Keratinocyte (primary cell): ENCODE results near the gene ST6GAL1. TPM values are rescaled to one million over a fixed set of nuclear protein-coding genes. Genes with fewer than 3 reads are reported as not detected.

Experiments
- DNase-seq: peaks from one replicate; pipeline ENCODE4 v3.0.0-alpha.2; 2011; ENCODE audit warnings: low read depth, missing footprints, low spot score
- FAIRE-seq: peaks from 2 replicates; lab custom pipeline; 2011; peaks lifted over from hg19 to GRCh38; lab: Jason Lieb, UNC
- H2AFZ ChIP-seq: 2 replicates; pipeline ENCODE4 v1.6.0; 2012; ENCODE audit warnings: low read length, control low read depth, inconsistent platforms; ENCODE audit not compliant: control insufficient read depth
- H3K27ac ChIP-seq: 2 replicates; pipeline ENCODE4 v1.5.1; 2011; ENCODE audit warnings: low read length; ENCODE audit not compliant: control insufficient read depth, insufficient read depth
- H3K27me3 ChIP-seq: 3 replicates; pipeline ENCODE4 v1.6.0; 2011; ENCODE audit warnings: low read length; ENCODE audit not compliant: control insufficient read depth, insufficient read depth; ENCODE audit errors: extremely low read depth
- H3K36me3 ChIP-seq, 2 experiments: 2 replicates in 1 of 2; 3 replicates in 1 of 2; pipeline ENCODE4 v1.5.1; 2011; ENCODE audit warnings: low read length in 2 of 2, mild to moderate bottlenecking in 1 of 2; ENCODE audit not compliant: control insufficient read depth in 2 of 2, insufficient read depth in 2 of 2; ENCODE audit errors: extremely low read depth in 1 of 2
- H3K4me1 ChIP-seq: 3 replicates; pipeline ENCODE4 v1.5.1; 2011; ENCODE audit warnings: low read length; ENCODE audit not compliant: control insufficient read depth, insufficient read depth; ENCODE audit errors: extremely low read depth
- H3K4me2 ChIP-seq: 3 replicates; pipeline ENCODE4 v1.6.0; 2011; ENCODE audit warnings: low read depth, low read length; ENCODE audit not compliant: control insufficient read depth, insufficient read depth; ENCODE audit errors: extremely low read depth
- H3K4me3 ChIP-seq, 3 experiments: fragments of 200-600 bp in 1 of 3; sonication (generic) in 1 of 3; 2 replicates in 2 of 3; 3 replicates in 1 of 3; pipeline ENCODE4 v1.5.1; 2011 to 2016; ENCODE audit warnings: low read length in 3 of 3, mild to moderate bottlenecking in 3 of 3, control low read depth in 2 of 3, inconsistent platforms in 1 of 3, low read depth in 1 of 3, mixed read lengths in 1 of 3, mixed run types in 1 of 3, moderate library complexity in 1 of 3; ENCODE audit not compliant: control insufficient read depth in 2 of 3, insufficient read depth in 2 of 3; ENCODE audit errors: extremely low read depth in 1 of 3
- H3K79me2 ChIP-seq: 2 replicates; pipeline ENCODE4 v1.6.0; 2012; ENCODE audit warnings: low read length; ENCODE audit not compliant: control insufficient read depth, insufficient read depth
- H3K9ac ChIP-seq: 3 replicates; pipeline ENCODE4 v1.6.0; 2011; ENCODE audit warnings: low read length; ENCODE audit not compliant: control insufficient read depth, insufficient read depth; ENCODE audit errors: extremely low read depth
- H3K9me1 ChIP-seq: 3 replicates; pipeline ENCODE4 v1.6.0; 2011; ENCODE audit warnings: low read length; ENCODE audit not compliant: control insufficient read depth, insufficient read depth; ENCODE audit errors: extremely low read depth
- H3K9me3 ChIP-seq: 2 replicates; pipeline ENCODE4 v1.5.1; 2012; ENCODE audit warnings: low read depth, low read length; ENCODE audit not compliant: control insufficient read depth
- H4K20me1 ChIP-seq: 3 replicates; pipeline ENCODE4 v1.6.0; 2011; ENCODE audit warnings: low read length; ENCODE audit not compliant: control insufficient read depth, insufficient read depth; ENCODE audit errors: extremely low read depth
- CTCF ChIP-seq, 3 experiments: IDR thresholded peaks in 1 of 3; conservative IDR thresholded peaks in 1 of 3; optimal IDR thresholded peaks in 1 of 3; 2 replicates in 2 of 3; 3 replicates in 1 of 3; pipeline versions ENCODE3 to v1.5.1; 2011; ENCODE audit warnings: low read length in 3 of 3, mild to moderate bottlenecking in 3 of 3, moderate library complexity in 2 of 3, control low read depth in 1 of 3, inconsistent platforms in 1 of 3; ENCODE audit not compliant: insufficient read depth in 2 of 3; ENCODE audit errors: extremely low read depth in 1 of 3
- EZH2 ChIP-seq: IDR thresholded peaks from one replicate; pipeline ENCODE4 v1.6.1; 2012; ENCODE audit warnings: inconsistent platforms, mild to moderate bottlenecking, low read length, moderate library complexity
- dilution Hi-C: fragments of 300-500 bp; cut with MboI; formaldehyde crosslinking; loops from one replicate; pipeline ENCODE4 v1.7.0; 2020; ENCODE audit warnings: low sequenced_read_pairs; ENCODE audit not compliant: extremely low pct_ligation_motif_present
- polyA plus RNA-seq, 5 experiments: library from polyadenylated mRNA; depleted of rRNA in 3 of 5; stranded (reverse) in 3 of 5; stranded (forward) in 1 of 5; unstranded in 1 of 5; fragments of >200 nt; gene quantifications; 1 replicate in 1 of 5; 2 replicates in 3 of 5; 3 replicates in 1 of 5; pipeline versions ENCODE4 v1.2.1 to v1.2.3, GENCODE V29; 2011 to 2012; ENCODE audit warnings: missing spikeins in 2 of 5, low read depth in 1 of 5, low replicate concordance in 1 of 5

Gene ST6GAL1
- polyA plus RNA-seq, 1 donor (not counting 4 experiments of a cell fraction or from before 2014, with no cell fraction given) = 7.5 TPM

- TF ChIP-seq CTCF (optimal IDR thresholded peaks at IDR 0.05 in 1 of 3, IDR thresholded peaks at IDR 0.05 in 1 of 3, conservative IDR thresholded peaks at IDR 0.05 in 1 of 3; ENCODE audit: extremely low read depth in 1 of 3, insufficient read depth in 2 of 3, low read length in 3 of 3) (no peak), EZH2 (no peak)
- H3K4me1 ChIP-seq = no peaks in the 10 kb centered on the region
- H3K79me2 ChIP-seq = no peaks in the 10 kb centered on the region
- H3K4me2 ChIP-seq = no peak overlapping the region
- no peak for DNase-seq
- H3K36me3 ChIP-seq = no peaks in the 10 kb centered on the region
- H3K27ac ChIP-seq = no peak overlapping the region
- dilution Hi-C loops = no loop called here
- H3K9ac ChIP-seq = no peak overlapping the region
- no peaks in the 10 kb centered on the region for H3K27me3 ChIP-seq
- FAIRE-seq = no peak
- H3K9me3 ChIP-seq = no peaks in the 10 kb centered on the region
- no peak overlapping the region for H2AFZ ChIP-seq
- no peaks in the 10 kb centered on the region for H3K9me1 ChIP-seq
- H3K4me3 ChIP-seq = no peak overlapping the region
- H4K20me1 ChIP-seq = no peaks in the 10 kb centered on the region
These were observed 84.1 kb downstream of the ST6GAL1 start for GRCh38 chr3:187014417-187014864.

GRCh38 chr3:187015903-187016638, 85.7 kb downstream of the ST6GAL1 start:
- no peaks in the 10 kb centered on the region for H3K9me1 ChIP-seq
- H2AFZ ChIP-seq = no peak overlapping the region
- DNase-seq (no peak), FAIRE-seq (no peak)
- no peaks in the 10 kb centered on the region for H3K9me3 ChIP-seq
- H3K36me3 ChIP-seq = no peaks in the 10 kb centered on the region
- H3K27me3 ChIP-seq = no peaks in the 10 kb centered on the region
- no peak overlapping the region for H3K4me3 ChIP-seq
- no peak overlapping the region for H3K27ac ChIP-seq
- H3K79me2 ChIP-seq = no peaks in the 10 kb centered on the region
- H3K4me1 ChIP-seq = no peaks in the 10 kb centered on the region
- dilution Hi-C loops = no loop called here
- no peak overlapping the region for H3K4me2 ChIP-seq
- no peak overlapping the region for H3K9ac ChIP-seq
- no peak for TF ChIP-seq EZH2
- TF ChIP-seq CTCF (optimal IDR thresholded peaks at IDR 0.05 in 1 of 3, IDR thresholded peaks at IDR 0.05 in 1 of 3, conservative IDR thresholded peaks at IDR 0.05 in 1 of 3; ENCODE audit: extremely low read depth in 1 of 3, insufficient read depth in 2 of 3, low read length in 3 of 3) = no peak
- no peaks in the 10 kb centered on the region for H4K20me1 ChIP-seq
